GM23338 (cell line): ENCODE data around the gene GOLT1B. TPM values are rescaled to one million over a fixed set of nuclear protein-coding genes. Genes with fewer than 3 reads are reported as not detected.

Experiments
- ATAC-seq: fragments of 200-7000 bp; cut with Tn5 transposase; 3 replicates; pipeline ENCODE4 v1.9.1; 2020
- DNase-seq: peaks from one replicate; pipeline ENCODE4 v3.0.0-alpha.2; 2015; ENCODE audit warnings: low spot score
- H2AFZ ChIP-seq: fragments of 200-600 bp; sonication (generic); 2 replicates; pipeline ENCODE4 v1.8.0; 2016; ENCODE audit warnings: antibody characterized with exemption, mild to moderate bottlenecking, moderate library complexity
- H3F3A ChIP-seq: fragments of 200-600 bp; sonication (generic); replicated peaks from 2 replicates; pipeline ENCODE4 v1.8.0; 2017; ENCODE audit warnings: antibody characterized with exemption, mixed run types, low read depth
- H3K27ac ChIP-seq: fragments of 200-600 bp; sonication (generic); 2 replicates; pipeline ENCODE4 v1.6.1; 2016; ENCODE audit warnings: low read depth
- H3K27me3 ChIP-seq: fragments of 200-600 bp; sonication (generic); 2 replicates; pipeline ENCODE4 v1.8.0; 2016; ENCODE audit warnings: mild to moderate bottlenecking, mixed run types, moderate library complexity; ENCODE audit not compliant: insufficient read depth
- H3K36me3 ChIP-seq: fragments of 200-600 bp; sonication (generic); 2 replicates; pipeline ENCODE4 v1.8.0; 2016; ENCODE audit warnings: mild to moderate bottlenecking; ENCODE audit not compliant: insufficient read depth
- H3K4me1 ChIP-seq: fragments of 200-600 bp; sonication (generic); 2 replicates; pipeline ENCODE4 v1.8.0; 2016; ENCODE audit warnings: mild to moderate bottlenecking, moderate library complexity; ENCODE audit not compliant: insufficient read depth
- H3K4me2 ChIP-seq: fragments of 200-600 bp; sonication (generic); 2 replicates; pipeline ENCODE4 v1.7.1; 2017; ENCODE audit warnings: mixed run types
- H3K4me3 ChIP-seq: fragments of 200-600 bp; sonication (generic); 2 replicates; pipeline ENCODE4 v1.6.1; 2016; ENCODE audit warnings: mixed run types
- H3K79me2 ChIP-seq: fragments of 200-600 bp; sonication (generic); replicated peaks from 2 replicates; pipeline ENCODE4 v1.8.0; 2017; ENCODE audit warnings: mild to moderate bottlenecking; ENCODE audit not compliant: insufficient read depth
- H3K9me2 ChIP-seq: fragments of 200-600 bp; sonication (generic); 2 replicates; pipeline ENCODE4 v1.8.0; 2017; ENCODE audit not compliant: insufficient read depth
- H4K20me1 ChIP-seq: fragments of 200-600 bp; sonication (generic); replicated peaks from 2 replicates; pipeline ENCODE4 v1.8.0; 2017; ENCODE audit warnings: mild to moderate bottlenecking; ENCODE audit not compliant: insufficient read depth
- H3K27ac Mint-ChIP-seq: 2 replicates; pipeline ENCODE4 v1.8.0; 2020; ENCODE audit warnings: inconsistent platforms, mild to moderate bottlenecking, moderate library complexity, mixed read lengths
- H3K27me3 Mint-ChIP-seq: 3 replicates; pipeline ENCODE4 v1.8.0; 2022; ENCODE audit warnings: low read depth, mild to moderate bottlenecking, moderate library complexity, mixed read lengths, inconsistent platforms; ENCODE audit not compliant: insufficient read depth, poor library complexity
- H3K36me3 Mint-ChIP-seq: 3 replicates; pipeline ENCODE4 v1.8.0; 2021; ENCODE audit warnings: low read depth, mild to moderate bottlenecking, inconsistent platforms, moderate library complexity, mixed read lengths
- H3K4me1 Mint-ChIP-seq: 3 replicates; pipeline ENCODE4 v1.8.0; 2020; ENCODE audit warnings: mild to moderate bottlenecking, inconsistent platforms, mixed read lengths
- H3K4me3 Mint-ChIP-seq: 3 replicates; pipeline ENCODE4 v1.8.0; 2021; ENCODE audit warnings: moderate library complexity, mild to moderate bottlenecking, inconsistent platforms, mixed read lengths
- H3K9me3 Mint-ChIP-seq: 3 replicates; pipeline ENCODE4 v1.8.0; 2020; ENCODE audit warnings: moderate library complexity, mild to moderate bottlenecking, inconsistent platforms, mixed read lengths
- CREB1 ChIP-seq: fragments of 250-450 bp; sonication (Bioruptor Pico); IDR thresholded peaks from 2 replicates; pipeline ENCODE4 v1.5.0; 2020; ENCODE audit warnings: low read depth, mild to moderate bottlenecking, moderate library complexity
- CTCF ChIP-seq, 2 experiments: fragments of 200-600 bp in 1 of 2; sonication (generic) in 1 of 2; conservative IDR thresholded peaks; 2 replicates each; pipeline versions ENCODE4 v1.5.1 to v1.6.1; 2016 to 2017; ENCODE audit warnings: antibody characterized with exemption in 2 of 2, low read depth in 2 of 2, mild to moderate bottlenecking in 2 of 2, moderate library complexity in 1 of 2
- ETS1 ChIP-seq: IDR thresholded peaks from 2 replicates; pipeline ENCODE4 v1.6.1; 2016; ENCODE audit warnings: antibody characterized with exemption
- EZH2 ChIP-seq: fragments of 200-600 bp; sonication (generic); IDR thresholded peaks from one replicate; pipeline ENCODE4 v1.8.0; 2017; ENCODE audit warnings: antibody characterized with exemption, mild to moderate bottlenecking, low read depth; ENCODE audit not compliant: unreplicated experiment
- EZH2phosphoT487 ChIP-seq: fragments of 200-600 bp; sonication (generic); IDR thresholded peaks from one replicate; pipeline ENCODE4 v1.8.1; 2018; ENCODE audit warnings: antibody characterized with exemption; ENCODE audit not compliant: unreplicated experiment
- JUNB ChIP-seq: IDR thresholded peaks from one replicate; pipeline ENCODE4 v1.6.1; 2016; ENCODE audit warnings: antibody characterized with exemption; ENCODE audit not compliant: unreplicated experiment
- NANOG ChIP-seq: IDR thresholded peaks from 2 replicates; pipeline ENCODE4 v1.6.1; 2016; ENCODE audit warnings: antibody characterized with exemption, borderline replicate concordance
- POLR2AphosphoS5 ChIP-seq: IDR thresholded peaks from 2 replicates; pipeline ENCODE4 v1.6.1; 2016; ENCODE audit warnings: antibody characterized with exemption, low read depth
- REST ChIP-seq: IDR thresholded peaks from one replicate; pipeline ENCODE4 v1.6.1; 2018; ENCODE audit warnings: antibody characterized with exemption; ENCODE audit not compliant: unreplicated experiment
- STAT1 ChIP-seq: IDR thresholded peaks from one replicate; pipeline ENCODE4 v1.6.1; 2016; ENCODE audit warnings: antibody characterized with exemption; ENCODE audit not compliant: unreplicated experiment
- ZNF114 ChIP-seq: fragments of 250-450 bp; sonication (Bioruptor Pico); IDR thresholded peaks from 2 replicates; pipeline ENCODE4 v1.5.0; 2020; ENCODE audit warnings: mild to moderate bottlenecking, moderate library complexity
- ZNF331 ChIP-seq: fragments of 250-450 bp; sonication (Bioruptor Pico); IDR thresholded peaks from 2 replicates; pipeline ENCODE4 v1.5.0; 2020; ENCODE audit warnings: low read depth, mild to moderate bottlenecking, moderate library complexity
- ZNF462 ChIP-seq: fragments of 250-450 bp; sonication (Bioruptor Pico); IDR thresholded peaks from 2 replicates; pipeline ENCODE4 v1.5.0; 2020; ENCODE audit warnings: mild to moderate bottlenecking, moderate library complexity
- polyA plus RNA-seq: library from polyadenylated mRNA; unstranded; fragments of >200 nt; fragmentation: Nextera tagmentation; extraction: Ambion mirVana; gene quantifications from 2 replicates; pipeline ENCODE4 v1.2.1, GENCODE V29; 2016
- total RNA-seq: library from RNA; depleted of rRNA; stranded (reverse); fragments of >200 nt; shearing (Covaris generic); gene quantifications from 2 replicates; pipeline ENCODE4 v1.2.3, GENCODE V29; 2014

Gene GOLT1B
- total and polyA plus RNA-seq, 2 experiments from 2014 or later: 24.3 to 41.7 TPM

- no peak overlapping the region for H2AFZ ChIP-seq
- no peak overlapping the region for H3K27ac Mint-ChIP-seq
- H3K4me3 ChIP-seq: no peak overlapping the region
- ATAC-seq (no peak), DNase-seq (no peak)
- H4K20me1 ChIP-seq: no peaks in the 10 kb centered on the region
- H3K4me3 Mint-ChIP-seq: no peak overlapping the region
- TF ChIP-seq ZNF462 (CRISPR knock-in tag) (no peak), ETS1 (no peak), CTCF (conservative IDR thresholded peaks at IDR 0.05; ENCODE audit: low read depth in 2 of 2) (no peak), NANOG (no peak), JUNB (no peak), POLR2AphosphoS5 (no peak), ZNF114 (CRISPR knock-in tag) (no peak), REST (no peak), EZH2 (no peak), EZH2phosphoT487 (no peak), STAT1 (no peak), CREB1 (no peak), ZNF331 (CRISPR knock-in tag) (no peak)
- H3F3A ChIP-seq: no peaks in the 10 kb centered on the region
- no peaks in the 10 kb centered on the region for H3K27me3 ChIP-seq
- no peaks in the 10 kb centered on the region; the same call in 2 of the 3 replicates for H3K4me1 Mint-ChIP-seq
- H3K79me2 ChIP-seq: no peaks in the 10 kb centered on the region
- H3K4me1 ChIP-seq: no peaks in the 10 kb centered on the region
- H3K27ac ChIP-seq: no peak overlapping the region
- no peak overlapping the region for H3K4me2 ChIP-seq
- H3K27me3 Mint-ChIP-seq: no peaks in the 10 kb centered on the region
- no peaks in the 10 kb centered on the region for H3K36me3 Mint-ChIP-seq
- H3K9me3 Mint-ChIP-seq: no peaks in the 10 kb centered on the region
- no peaks in the 10 kb centered on the region for H3K9me2 ChIP-seq
- no peaks in the 10 kb centered on the region for H3K36me3 ChIP-seq
Observed at GRCh38 chr12:21542403-21542802, 40.8 kb downstream of the GOLT1B start.
